ENCODE measurements around the gene MAP1B. TPM values are rescaled to one million over a fixed set of nuclear protein-coding genes. Genes with fewer than 3 reads are reported as not detected.

Gene MAP1B
- polyA plus RNA-seq, 1 donor from 2014 or later: 234 TPM

- Histone ChIP-seq H3K36me3 (ENCODE audit: insufficient read depth, low read length) (no peaks in the 10 kb centered on the region), H3K4me2 (ENCODE audit: low read length) (no peak overlapping the region), H3K27ac (ENCODE audit: low read length) (no peak overlapping the region), H2AFZ (ENCODE audit: low read depth, low read length) (no peak overlapping the region), H3K4me3 (ENCODE audit: low read length) (no peak overlapping the region), H3K9me3 (ENCODE audit: low read length) (no peaks in the 10 kb centered on the region), H3K27me3 (ENCODE audit: insufficient read depth, low read depth, low read length) (no peaks in the 10 kb centered on the region), H3K9ac (ENCODE audit: low read length) (no peak overlapping the region), H3K79me2 (replicated peaks; ENCODE audit: insufficient read depth, low read length) (no peaks in the 10 kb centered on the region), H3K9me2 (ENCODE audit: insufficient read depth, low read length) (no peaks in the 10 kb centered on the region), H4K20me1 (ENCODE audit: insufficient read depth) (no peaks in the 10 kb centered on the region), H3F3A (ENCODE audit: insufficient read depth, low read length, poor library complexity, severe bottlenecking) (no peaks in the 10 kb centered on the region)
- no peak for TF ChIP-seq POLR2AphosphoS5 (IDR thresholded peaks at IDR 0.05)
- no peak for TF ChIP-seq RAD21 (conservative IDR thresholded peaks at IDR 0.05)
- no peak for TF ChIP-seq TAF1 (IDR thresholded peaks at IDR 0.05; ENCODE audit: low read depth)
- TF ChIP-seq CTCF (IDR thresholded peaks at IDR 0.05; ENCODE audit: poor library complexity, severe bottlenecking): no peak
- no peak for TF ChIP-seq SMC3 (conservative IDR thresholded peaks at IDR 0.05; ENCODE audit: poor library complexity)
- no peak for TF ChIP-seq REST (IDR thresholded peaks at IDR 0.05; ENCODE audit: borderline replicate concordance)
- no peak for TF ChIP-seq EZH2 (IDR thresholded peaks at IDR 0.05; ENCODE audit: borderline replicate concordance, insufficient read depth, low read length, poor library complexity, severe bottlenecking)
- TF ChIP-seq EP300 (conservative IDR thresholded peaks at IDR 0.05; ENCODE audit: poor library complexity, severe bottlenecking): no peak
- no peak for TF ChIP-seq MXI1 (conservative IDR thresholded peaks at IDR 0.05; ENCODE audit: poor library complexity, severe bottlenecking)
These were observed 130.1 kb downstream of the MAP1B start for GRCh38 chr5:72237415-72237814.

GRCh38 chr5:72237879-72238278 is 130.6 kb downstream of the MAP1B start:
- Histone ChIP-seq H2AFZ (ENCODE audit: low read depth, low read length) (no peak overlapping the region), H3K27ac (ENCODE audit: low read length) (no peak overlapping the region), H3K4me2 (ENCODE audit: low read length) (no peak overlapping the region)

More at GRCh38 chr5:72237879-72238278, 130.6 kb downstream of the MAP1B start:
- H3K9ac ChIP-seq (ENCODE audit: low read length): no peak overlapping the region
- H4K20me1 ChIP-seq (ENCODE audit: insufficient read depth): no peaks in the 10 kb centered on the region
- no peaks in the 10 kb centered on the region for H3K36me3 ChIP-seq (ENCODE audit: insufficient read depth, low read length)
- H3K79me2 ChIP-seq (replicated peaks; ENCODE audit: insufficient read depth, low read length): no peaks in the 10 kb centered on the region
- no peak for TF ChIP-seq REST (IDR thresholded peaks at IDR 0.05; ENCODE audit: borderline replicate concordance)
- no peak for TF ChIP-seq TAF1 (IDR thresholded peaks at IDR 0.05; ENCODE audit: low read depth)
- TF ChIP-seq SMC3 (conservative IDR thresholded peaks at IDR 0.05; ENCODE audit: poor library complexity): no peak
- TF ChIP-seq EZH2 (IDR thresholded peaks at IDR 0.05; ENCODE audit: borderline replicate concordance, insufficient read depth, low read length, poor library complexity, severe bottlenecking): no peak
- TF ChIP-seq MXI1 (conservative IDR thresholded peaks at IDR 0.05; ENCODE audit: poor library complexity, severe bottlenecking): no peak
- H3K4me3 ChIP-seq (ENCODE audit: low read length): no peak overlapping the region
- H3K9me3 ChIP-seq (ENCODE audit: low read length): no peaks in the 10 kb centered on the region
- no peaks in the 10 kb centered on the region for H3K27me3 ChIP-seq (ENCODE audit: insufficient read depth, low read depth, low read length)
- H3K9me2 ChIP-seq (ENCODE audit: insufficient read depth, low read length): no peaks in the 10 kb centered on the region
- H3F3A ChIP-seq (ENCODE audit: insufficient read depth, low read length, poor library complexity, severe bottlenecking): no peaks in the 10 kb centered on the region
